Sigmoid colon (tissue), 7 donors: ENCODE data around the gene MRNIP. TPM values are rescaled to one million over a fixed set of nuclear protein-coding genes. Genes with fewer than 3 reads are reported as not detected.
A peak's percentile ranks its signal among the peaks of the same experiment; 100 is the strongest.

Experiments
- DNase-seq: peaks from one replicate; pipeline ENCODE4 v3.0.0-alpha.2; 2019
- H3K27ac ChIP-seq, 4 donors: fragments of 200-600 bp; sonication (generic); one replicate each; pipeline ENCODE4 v1.5.1; 2016 to 2019; ENCODE audit warnings: mild to moderate bottlenecking in 1 of 4
- H3K27me3 ChIP-seq, 3 donors: fragments of 200-600 bp; sonication (generic); one replicate each; pipeline ENCODE4 v1.5.1; 2019; ENCODE audit warnings: mild to moderate bottlenecking in 1 of 3
- H3K36me3 ChIP-seq, 4 donors: fragments of 200-600 bp; sonication (generic); one replicate each; pipeline ENCODE4 v1.5.1; 2016 to 2019
- H3K4me1 ChIP-seq, 4 donors: fragments of 200-600 bp; sonication (generic); one replicate each; pipeline ENCODE4 v1.5.1; 2017 to 2019
- H3K4me3 ChIP-seq, 4 donors: fragments of 200-600 bp; sonication (generic); one replicate each; pipeline ENCODE4 v1.5.1; 2017 to 2019; ENCODE audit warnings: mild to moderate bottlenecking in 2 of 4, moderate library complexity in 1 of 4
- H3K9me3 ChIP-seq, 4 donors: fragments of 200-600 bp in 3 of 4; sonication (generic) in 3 of 4; one replicate each; pipeline versions ENCODE4 v1.5.1 to v1.6.1; 2013 to 2019
- EP300 ChIP-seq, 4 donors: sonication (generic); formaldehyde crosslinking; IDR thresholded peaks; one replicate each; pipeline ENCODE4 v1.6.1; 2017; ENCODE audit warnings: antibody characterized with exemption in 4 of 4
- POLR2A ChIP-seq, 2 donors: fragments of 450-650 bp; IDR thresholded peaks; one replicate each; pipeline ENCODE4 v1.6.1; 2016; ENCODE audit warnings: antibody characterized with exemption in 2 of 2, mild to moderate bottlenecking in 2 of 2, moderate library complexity in 2 of 2
- POLR2AphosphoS5 ChIP-seq, 4 donors: sonication (generic); formaldehyde crosslinking; IDR thresholded peaks; one replicate each; pipeline ENCODE4 v1.6.1; 2017; ENCODE audit warnings: antibody characterized with exemption in 4 of 4
- WGBS, 2 donors: extraction: QIAGEN DNeasy Blood & Tissue Kit; methylation state at CpG; one replicate each; pipeline ENCODE4 v1.1.7; 2013; 5-methylcytosine and 5-hydroxymethylcytosine counted together
- intact Hi-C: fragments of 100-400 bp; cut with DNase I; formaldehyde crosslinking; loops from one replicate; pipeline ENCODE4 v1.15.1; 2023
- polyA plus RNA-seq, 3 donors: library from polyadenylated mRNA; stranded (reverse); fragments of 200-250 nt; gene quantifications; one replicate each; pipeline ENCODE4 v1.2.3, GENCODE V29; 2013
- total RNA-seq, 4 donors: library from RNA; depleted of rRNA; stranded (reverse); fragments of >200 nt; gene quantifications; one replicate each; pipeline ENCODE4 v1.1.0, GENCODE V29; 2016
- TF ChIP-seq, protein P1 (sequence below), 4 experiments: fragments of 450-650 bp in 3 of 4; fragments of 200-600 bp in 1 of 4; IDR thresholded peaks; one replicate each; pipeline ENCODE4 v1.5.1; 2016 to 2019; ENCODE audit warnings: antibody characterized with exemption in 4 of 4, mild to moderate bottlenecking in 3 of 4, moderate library complexity in 2 of 4
- donor health status: healthy with polysubstance abuse.
- donor health status: Bipolar disorder and iron deficiency.
- donor health status: healthy.

The MRNIP gene
- total and polyA plus RNA-seq, 7 donors = 8.3 to 59.8 (median 30.7) TPM

GRCh38 chr5:179817470-179817840, 41.2 kb downstream of the MRNIP start:
- H3K27ac ChIP-seq = peak overlapping the region; percentile 97 to 100 (median 99)
- peak overlapping the region; percentile 35 to 74 (median 58) for H3K4me3 ChIP-seq
- DNase-seq = no peak
- no peaks in the 10 kb centered on the region for H3K27me3 ChIP-seq
- H3K4me1 ChIP-seq = peaks cover 0 to 49% (median 46%) of the 10 kb centered on the region in 4 donors
- 73 to 87% methylated on average over 8 of the region's 8 CpGs for WGBS, 2 donors
- no peak for TF ChIP-seq EP300 (IDR thresholded peaks at IDR 0.05)
- TF ChIP-seq, protein P1, sequence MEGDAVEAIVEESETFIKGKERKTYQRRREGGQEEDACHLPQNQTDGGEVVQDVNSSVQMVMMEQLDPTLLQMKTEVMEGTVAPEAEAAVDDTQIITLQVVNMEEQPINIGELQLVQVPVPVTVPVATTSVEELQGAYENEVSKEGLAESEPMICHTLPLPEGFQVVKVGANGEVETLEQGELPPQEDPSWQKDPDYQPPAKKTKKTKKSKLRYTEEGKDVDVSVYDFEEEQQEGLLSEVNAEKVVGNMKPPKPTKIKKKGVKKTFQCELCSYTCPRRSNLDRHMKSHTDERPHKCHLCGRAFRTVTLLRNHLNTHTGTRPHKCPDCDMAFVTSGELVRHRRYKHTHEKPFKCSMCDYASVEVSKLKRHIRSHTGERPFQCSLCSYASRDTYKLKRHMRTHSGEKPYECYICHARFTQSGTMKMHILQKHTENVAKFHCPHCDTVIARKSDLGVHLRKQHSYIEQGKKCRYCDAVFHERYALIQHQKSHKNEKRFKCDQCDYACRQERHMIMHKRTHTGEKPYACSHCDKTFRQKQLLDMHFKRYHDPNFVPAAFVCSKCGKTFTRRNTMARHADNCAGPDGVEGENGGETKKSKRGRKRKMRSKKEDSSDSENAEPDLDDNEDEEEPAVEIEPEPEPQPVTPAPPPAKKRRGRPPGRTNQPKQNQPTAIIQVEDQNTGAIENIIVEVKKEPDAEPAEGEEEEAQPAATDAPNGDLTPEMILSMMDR (IDR thresholded peaks at IDR 0.05) = peak in 1 of 4 experiments; percentile 4
- no peak for TF ChIP-seq POLR2A (IDR thresholded peaks at IDR 0.05)
- TF ChIP-seq POLR2AphosphoS5 (IDR thresholded peaks at IDR 0.05) = no peak
- peaks cover 0 to 11% (median 0%) of the 10 kb centered on the region in 4 donors for H3K36me3 ChIP-seq
- intact Hi-C loops = no loop called here
- no peaks in the 10 kb centered on the region for H3K9me3 ChIP-seq

DNA sequence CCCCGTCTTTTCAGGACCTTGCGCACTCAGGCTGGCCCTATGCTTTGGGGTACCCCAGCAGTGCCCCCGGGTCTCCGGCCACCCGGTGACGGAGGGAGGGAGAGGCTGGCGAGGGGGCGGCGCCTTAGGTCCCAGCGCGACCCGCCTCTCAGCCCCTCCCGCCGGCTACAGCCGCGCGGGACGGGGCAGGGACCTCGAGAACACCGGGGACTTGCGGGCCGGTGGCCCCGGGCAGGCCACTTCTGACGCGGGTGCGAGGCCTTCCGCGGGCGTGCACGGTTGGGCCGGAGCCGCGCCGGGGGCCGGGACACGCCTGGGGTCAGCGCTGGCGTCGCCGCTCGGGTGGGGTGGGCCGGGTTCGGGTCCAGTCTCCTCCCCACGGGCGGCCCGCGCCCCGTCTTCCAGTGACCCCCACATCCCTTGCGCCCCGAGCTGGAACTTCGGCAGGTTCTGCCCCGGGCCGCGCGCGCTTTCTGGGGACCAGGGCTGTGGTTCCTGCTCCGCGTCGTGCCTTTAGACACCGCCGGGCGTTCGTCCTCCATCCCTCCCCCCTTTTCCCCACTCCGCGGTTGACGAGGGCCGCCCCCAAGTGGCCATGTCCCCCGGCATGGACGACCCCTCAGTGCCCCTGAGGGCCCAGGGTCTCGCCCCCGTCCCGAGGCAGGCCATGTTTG, 41.7 kb downstream of the MRNIP start:
- Histone ChIP-seq H3K36me3 (peaks cover 0 to 14% (median 0%) of the 10 kb centered on the region in 4 donors), H3K9me3 (no peaks in the 10 kb centered on the region), H3K27me3 (no peaks in the 10 kb centered on the region), H3K4me1 (peaks cover 0 to 44% (median 40%) of the 10 kb centered on the region in 4 donors), H3K4me3 (peak overlapping the region; percentile 35 to 74 (median 58)), H3K27ac (peak overlapping the region; percentile 97 to 100 (median 99))
- TF ChIP-seq EP300 (IDR thresholded peaks at IDR 0.05) (no peak), POLR2A (IDR thresholded peaks at IDR 0.05) (no peak), POLR2AphosphoS5 (IDR thresholded peaks at IDR 0.05) (peak in 3 of 4 donors; percentile 16 to 40 (median 24))
- TF ChIP-seq, protein P1 (IDR thresholded peaks at IDR 0.05) = peak in 1 of 4 experiments; percentile 12
- intact Hi-C loops = no loop called here
- DNase-seq = no peak
- 2% methylated on average over 72 of the region's 72 CpGs for WGBS, 2 donors

DNA sequence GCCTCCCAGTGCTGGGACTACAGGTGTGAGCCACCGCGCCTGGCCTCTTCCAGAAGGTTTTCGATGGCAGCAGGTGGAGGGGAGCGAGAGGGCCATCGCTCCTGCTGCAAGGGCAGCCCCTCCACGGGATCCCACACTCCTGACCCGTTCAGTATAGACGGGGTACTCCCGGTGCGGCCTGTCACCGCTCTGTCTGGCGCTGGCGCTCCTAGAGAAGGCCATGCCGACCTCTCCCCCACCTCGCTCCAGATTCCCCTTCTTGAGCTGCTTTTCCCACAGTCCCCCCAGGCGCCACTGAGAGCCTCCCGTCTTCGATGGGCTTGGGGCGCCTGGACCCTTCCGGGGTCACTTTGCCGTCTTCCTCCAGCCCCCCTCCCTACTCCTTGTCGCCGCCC, 42.2 kb downstream of the MRNIP start:
- no peak for TF ChIP-seq POLR2A (IDR thresholded peaks at IDR 0.05)
- no peak for TF ChIP-seq EP300 (IDR thresholded peaks at IDR 0.05)
- TF ChIP-seq POLR2AphosphoS5 (IDR thresholded peaks at IDR 0.05) = no peak
- H3K4me3 ChIP-seq = peak overlapping the region; percentile 35 to 74 (median 58)
- H3K27ac ChIP-seq = peak overlapping the region; percentile 97 to 100 (median 99)
- 65 to 72% methylated on average over 23 of the region's 23 CpGs for WGBS, 2 donors
- no peaks in the 10 kb centered on the region for H3K27me3 ChIP-seq
- H3K4me1 ChIP-seq = peaks cover 0 to 42% (median 39%) of the 10 kb centered on the region in 4 donors
- no peak for DNase-seq
- H3K9me3 ChIP-seq = no peaks in the 10 kb centered on the region
- peaks cover 0 to 14% (median 0%) of the 10 kb centered on the region in 4 donors for H3K36me3 ChIP-seq
- intact Hi-C loops = no loop called here

DNA sequence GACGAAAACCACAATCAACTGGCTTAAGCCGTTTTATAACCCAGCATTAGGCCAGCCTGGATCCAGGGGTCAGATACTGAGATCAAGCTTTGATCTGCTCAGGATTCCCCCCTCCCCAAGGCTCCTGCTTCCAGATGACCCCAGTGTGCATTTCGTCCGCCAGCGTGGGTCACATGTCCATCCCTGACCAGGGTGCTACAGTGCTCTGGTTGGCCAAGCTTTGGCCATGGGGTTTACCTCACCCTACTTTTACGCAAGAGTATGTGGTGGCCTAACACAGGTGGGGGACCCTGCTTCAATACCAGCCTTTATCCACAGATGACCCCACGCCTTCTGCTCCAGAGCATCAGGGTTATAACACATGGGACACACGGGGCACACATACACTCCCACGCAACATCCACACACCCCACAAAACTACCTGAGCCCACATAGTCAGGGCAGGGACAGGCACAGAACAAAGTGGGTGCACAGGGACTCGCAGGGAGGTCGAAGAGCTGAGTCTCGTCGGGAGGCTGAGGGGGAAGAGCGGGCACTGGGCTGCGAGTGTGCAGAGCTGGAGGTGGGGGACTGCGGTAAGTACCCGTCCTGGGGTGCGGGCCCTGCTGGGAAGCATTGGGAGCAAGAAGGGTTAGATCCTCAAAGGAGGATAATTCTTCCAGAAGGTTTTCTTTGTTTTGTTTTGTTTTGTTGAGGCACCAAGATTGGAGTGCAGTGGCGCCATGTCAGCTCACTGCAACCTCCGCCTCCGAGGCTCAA, 42.9 kb downstream of the MRNIP start:
- H3K36me3 ChIP-seq = peaks cover 0 to 14% (median 0%) of the 10 kb centered on the region in 4 donors
- no peaks in the 10 kb centered on the region for H3K27me3 ChIP-seq
- peaks cover 0 to 42% (median 39%) of the 10 kb centered on the region in 4 donors for H3K4me1 ChIP-seq
- no peak for DNase-seq
- no peak overlapping the region for H3K4me3 ChIP-seq
- intact Hi-C loops = no loop called here
- WGBS, 2 donors = 94 to 97% methylated on average over 21 of the region's 21 CpGs
- TF ChIP-seq POLR2A (IDR thresholded peaks at IDR 0.05) (no peak), EP300 (IDR thresholded peaks at IDR 0.05) (no peak), POLR2AphosphoS5 (IDR thresholded peaks at IDR 0.05) (no peak)
- TF ChIP-seq, protein P1 (IDR thresholded peaks at IDR 0.05) = no peak
- H3K27ac ChIP-seq = no peak overlapping the region
- no peaks in the 10 kb centered on the region for H3K9me3 ChIP-seq

DNA sequence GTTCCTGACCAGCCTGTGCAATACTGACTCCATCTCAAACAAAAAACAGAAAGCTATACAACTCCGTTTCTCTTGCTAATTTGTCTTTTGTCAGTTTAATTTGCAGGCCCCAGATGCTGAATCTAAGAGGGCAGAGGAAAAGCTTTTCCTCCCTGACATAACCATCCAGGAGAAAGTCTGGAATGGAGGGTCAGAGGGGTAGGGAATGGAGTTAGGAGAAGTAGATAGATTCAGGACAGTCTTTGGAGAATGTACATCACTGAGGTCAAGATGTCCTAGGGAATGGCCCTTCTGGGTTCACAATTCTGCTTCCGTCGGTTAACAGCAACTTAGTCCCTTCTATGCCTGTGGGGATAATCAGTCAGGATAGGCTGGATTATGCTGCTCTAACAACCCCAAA, 44.5 kb downstream of the MRNIP start:
- Histone ChIP-seq H3K4me3 (no peak overlapping the region), H3K36me3 (peaks cover 0 to 14% (median 0%) of the 10 kb centered on the region in 4 donors), H3K4me1 (peaks cover 0 to 27% (median 25%) of the 10 kb centered on the region in 4 donors), H3K9me3 (no peaks in the 10 kb centered on the region), H3K27ac (no peak overlapping the region), H3K27me3 (no peaks in the 10 kb centered on the region)
- DNase-seq = no peak
- 86 to 89% methylated on average over 3 of the region's 3 CpGs for WGBS, 2 donors
- intact Hi-C loops = no loop called here
- no peak for TF ChIP-seq POLR2A (IDR thresholded peaks at IDR 0.05)
- TF ChIP-seq EP300 (IDR thresholded peaks at IDR 0.05) = no peak
- TF ChIP-seq, protein P1 (IDR thresholded peaks at IDR 0.05) = no peak
- TF ChIP-seq POLR2AphosphoS5 (IDR thresholded peaks at IDR 0.05) = no peak
